SKM-1 treated with dmso at 0.1 percent for 144 hours (cell line): ENCODE results near the gene CSK.
"Not testable (repeated sequence)": the region's sequence is repeated elsewhere in the genome, so short reads cannot be mapped to it uniquely, and the experiment has no call there.

ENCODE experiments used
- DNase-seq: peaks from one replicate; lab custom pipeline; 2025; ENCODE audit not compliant: unreplicated experiment; lab: John Stamatoyannopoulos, UW

Gene CSK

DNA sequence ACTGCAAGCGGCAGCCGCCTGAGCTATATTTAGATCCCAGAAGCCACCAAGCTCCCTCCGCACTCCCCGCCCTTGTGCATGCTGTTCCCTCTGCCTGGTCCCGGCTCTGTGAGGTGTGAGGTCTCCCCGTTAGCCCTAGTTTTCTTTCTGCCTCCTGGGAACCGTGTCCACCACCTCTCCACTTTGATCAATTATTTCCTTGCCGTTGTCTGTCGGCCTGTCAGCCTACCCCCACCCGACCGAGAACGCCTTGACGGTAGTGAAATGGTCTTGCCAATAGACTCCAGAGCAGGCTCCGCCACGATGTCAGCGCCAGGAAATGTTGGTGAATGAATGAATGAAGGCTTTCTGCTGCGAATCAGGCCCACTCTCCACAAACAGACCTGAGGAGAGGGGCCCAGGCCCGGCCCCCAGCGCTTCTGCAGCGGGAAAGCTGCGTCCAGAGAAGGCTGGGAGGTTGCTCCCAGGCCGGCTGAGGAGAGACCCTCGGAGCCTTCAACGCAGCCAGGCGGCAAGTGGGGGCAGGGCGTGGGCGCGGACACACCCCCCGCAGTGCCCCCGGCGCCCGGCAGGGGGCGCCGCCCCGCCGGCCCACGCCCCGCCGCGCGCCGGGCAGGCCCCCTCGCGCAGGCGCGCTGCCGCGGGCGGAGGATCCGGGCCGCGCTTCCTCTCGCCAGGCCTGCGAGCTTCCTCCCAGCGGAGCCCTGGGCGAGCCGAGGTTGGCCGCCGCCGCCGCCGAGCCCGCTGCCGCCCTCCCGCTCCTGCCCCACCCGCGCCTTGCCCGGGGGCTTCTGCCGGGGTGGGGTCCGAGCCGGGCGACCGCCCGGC is at the start of gene CSK:
Gene CSK (plus strand): TSS at position 650 of the 828 bp plus-strand sequence. CDS start 16,218 bp downstream, outside the sequence.
- peak; percentile 67 for DNase-seq

DNA sequence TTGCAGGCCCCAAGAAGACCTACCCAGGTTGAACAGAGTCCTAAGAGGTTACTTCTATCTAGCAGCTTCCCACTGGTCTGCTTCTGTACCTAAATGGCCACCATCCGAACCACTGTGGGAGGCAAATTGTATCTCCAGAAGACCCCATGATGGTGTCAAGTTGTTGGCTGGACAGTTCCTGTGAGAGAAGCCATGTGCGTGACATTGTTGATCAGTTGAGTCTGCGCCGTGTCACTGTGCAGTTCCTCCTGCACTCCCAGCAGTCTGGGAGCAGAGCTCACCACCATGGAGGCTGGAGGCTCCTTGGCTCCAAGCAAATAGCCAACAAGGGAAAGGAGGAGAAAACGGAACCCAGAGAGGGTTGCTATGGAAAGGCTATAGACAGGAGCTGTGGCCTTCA is 49.0 kb upstream of the CSK start:
- DNase-seq, result no peak

DNA sequence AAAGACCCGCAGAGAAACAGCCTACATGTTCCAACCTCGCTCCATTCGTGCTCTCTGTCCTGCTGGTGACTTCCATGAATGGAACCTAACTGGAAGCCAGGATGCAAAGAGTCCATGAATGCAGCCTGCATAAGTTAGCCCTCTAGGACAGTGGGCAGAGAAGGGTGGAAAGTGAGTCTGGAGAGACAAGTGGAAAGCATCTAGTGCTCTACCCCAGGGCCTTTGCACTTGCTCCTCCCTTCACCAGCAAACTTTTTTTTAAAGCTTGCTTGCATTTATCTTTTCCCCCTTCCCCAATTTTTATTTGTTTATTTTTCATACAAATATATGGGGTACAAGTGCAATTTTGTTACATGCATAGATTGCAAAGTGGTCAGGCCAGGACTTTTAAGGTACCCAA is 48.6 kb upstream of the CSK start:
- no peak for DNase-seq

DNA sequence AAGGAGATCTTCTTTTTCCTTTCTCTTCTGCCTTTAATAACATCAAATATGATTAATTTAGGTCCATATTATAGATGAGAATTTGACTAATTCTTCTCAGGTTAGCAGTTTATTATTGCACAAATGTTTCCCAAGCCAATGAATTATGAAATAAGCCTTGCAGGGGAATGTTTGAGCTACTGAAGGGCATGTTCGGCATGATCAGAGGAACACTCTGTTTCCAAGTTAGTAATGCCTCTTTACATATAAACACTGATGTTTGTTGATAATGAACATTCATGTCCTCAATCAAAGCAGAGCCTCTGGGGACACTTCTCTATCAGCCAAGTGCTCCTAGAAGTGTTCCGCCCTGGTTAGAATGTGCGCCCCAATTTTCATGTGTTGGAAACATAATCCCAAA is 46.6 kb upstream of the CSK start:
- no peak for DNase-seq

DNA sequence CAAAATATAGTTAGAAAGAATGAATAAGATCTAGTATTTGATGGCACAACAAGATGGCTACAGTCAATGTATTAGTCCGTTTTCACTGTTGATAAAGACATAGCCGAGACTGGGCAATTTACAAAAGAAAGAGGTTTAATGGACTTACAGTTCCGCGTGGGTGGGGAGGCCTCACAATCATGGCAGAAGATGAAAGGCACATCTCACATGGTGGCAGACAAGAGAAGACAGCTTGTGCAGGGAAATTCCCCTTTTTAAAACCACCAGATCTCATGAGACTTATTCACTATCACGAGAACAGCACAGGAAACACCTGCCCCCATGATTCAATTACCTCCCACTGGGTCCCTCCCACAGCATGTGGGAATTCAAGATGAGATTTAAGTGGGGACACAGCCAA is 43.6 kb upstream of the CSK start:
- DNase-seq, result not testable (repeated sequence)

DNA sequence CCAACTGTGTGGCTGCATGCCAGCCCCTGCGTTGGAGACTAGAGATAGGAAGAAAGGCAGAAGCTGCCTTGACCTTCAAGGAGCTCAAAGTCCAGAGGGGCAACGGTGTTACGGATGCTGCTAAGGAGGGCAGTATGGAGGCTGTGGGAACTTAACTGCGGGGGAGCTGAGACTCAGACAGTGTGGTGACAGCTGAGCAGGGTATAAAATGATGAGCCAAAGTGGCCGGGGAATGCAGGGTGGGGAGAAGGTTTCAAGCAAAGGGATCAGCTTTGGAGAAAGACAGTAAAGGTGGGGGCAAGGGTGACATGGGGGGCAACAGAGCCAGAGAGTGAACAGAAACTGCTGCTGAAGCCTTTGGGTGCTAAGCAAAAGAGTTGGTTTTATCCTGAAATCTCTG is 39.5 kb upstream of the CSK start:
- DNase-seq, result no peak

DNA sequence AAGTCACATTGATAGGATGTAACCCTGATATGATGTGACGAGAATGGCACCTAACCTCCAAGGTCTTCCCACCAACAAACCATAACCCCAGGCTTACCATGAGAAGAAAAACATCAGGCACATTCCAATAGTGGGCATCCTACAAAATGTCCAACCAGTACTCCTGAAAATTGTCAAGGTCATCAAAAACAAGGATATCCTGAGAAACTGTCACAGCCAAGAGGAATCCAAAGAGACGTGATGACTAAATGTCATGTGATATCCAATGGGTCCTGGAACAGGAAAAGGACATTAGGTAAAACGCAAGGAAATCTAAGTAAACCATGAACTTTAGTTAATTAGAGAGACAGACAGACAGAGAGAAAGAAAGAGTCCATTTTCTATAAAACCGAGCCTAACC is 35.5 kb upstream of the CSK start:
- DNase-seq, result no peak

DNA sequence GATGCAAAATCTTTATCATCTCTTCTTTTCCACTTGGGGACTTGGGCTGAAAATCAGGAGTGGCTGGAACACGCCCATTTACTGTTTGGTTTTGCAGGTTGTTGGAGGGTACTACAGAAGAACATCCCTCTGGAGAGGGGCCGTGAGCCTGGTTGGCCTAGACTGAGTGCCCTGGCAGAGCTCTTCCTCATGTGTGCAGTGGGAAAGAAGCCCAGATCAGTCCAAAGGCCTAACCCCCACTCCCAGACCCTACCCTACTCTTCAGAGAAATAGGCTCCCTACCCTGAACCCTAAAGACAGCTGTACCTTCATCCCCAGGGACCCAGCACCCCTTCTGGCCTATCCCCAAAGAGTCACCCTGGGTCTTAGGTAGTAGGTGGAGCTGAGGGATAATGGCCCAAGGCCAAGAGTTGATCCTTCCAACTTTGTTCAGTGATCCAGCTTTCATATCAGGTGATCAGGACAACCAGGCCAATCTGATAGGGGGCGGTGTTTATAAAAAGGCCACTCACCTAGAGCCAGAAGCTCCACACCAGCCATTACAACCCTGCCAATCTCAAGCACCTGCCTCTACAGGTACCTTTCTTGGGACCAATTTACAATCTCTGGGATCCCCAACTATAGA is 33.4 kb upstream of the CSK start, which contains the start of gene CYP1A2:
Gene CYP1A2 (plus strand): TSS at position 524 of the 625 bp plus-strand sequence. CDS start 894 bp downstream, outside the sequence.
- DNase-seq, result no peak

DNA sequence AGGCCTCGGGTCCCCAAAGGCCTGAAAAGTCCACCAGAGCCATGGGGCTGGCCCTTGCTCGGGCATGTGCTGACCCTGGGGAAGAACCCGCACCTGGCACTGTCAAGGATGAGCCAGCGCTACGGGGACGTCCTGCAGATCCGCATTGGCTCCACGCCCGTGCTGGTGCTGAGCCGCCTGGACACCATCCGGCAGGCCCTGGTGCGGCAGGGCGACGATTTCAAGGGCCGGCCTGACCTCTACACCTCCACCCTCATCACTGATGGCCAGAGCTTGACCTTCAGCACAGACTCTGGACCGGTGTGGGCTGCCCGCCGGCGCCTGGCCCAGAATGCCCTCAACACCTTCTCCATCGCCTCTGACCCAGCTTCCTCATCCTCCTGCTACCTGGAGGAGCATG is 32.0 kb upstream of the CSK start:
- DNase-seq, result no peak

DNA sequence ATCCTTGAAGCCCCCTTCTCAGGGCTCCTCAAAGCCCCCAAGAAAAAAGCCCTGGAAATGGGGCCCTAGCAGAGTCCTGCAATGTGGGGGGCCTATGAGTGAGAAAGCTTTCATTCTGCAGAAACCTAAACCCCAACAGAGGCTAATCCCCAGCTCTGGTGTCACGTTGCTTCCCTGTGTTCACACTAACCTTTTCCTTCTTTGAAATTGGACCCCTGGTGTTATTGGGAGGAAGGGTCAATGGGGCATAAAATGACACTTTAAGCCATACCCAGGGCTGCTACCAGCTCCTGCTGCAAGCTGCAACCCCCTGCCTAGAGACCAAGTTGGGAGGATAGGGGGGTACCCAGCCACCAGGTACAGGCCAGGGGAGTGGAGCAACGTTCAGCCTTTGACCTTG is 31.1 kb upstream of the CSK start:
- no peak for DNase-seq

DNA sequence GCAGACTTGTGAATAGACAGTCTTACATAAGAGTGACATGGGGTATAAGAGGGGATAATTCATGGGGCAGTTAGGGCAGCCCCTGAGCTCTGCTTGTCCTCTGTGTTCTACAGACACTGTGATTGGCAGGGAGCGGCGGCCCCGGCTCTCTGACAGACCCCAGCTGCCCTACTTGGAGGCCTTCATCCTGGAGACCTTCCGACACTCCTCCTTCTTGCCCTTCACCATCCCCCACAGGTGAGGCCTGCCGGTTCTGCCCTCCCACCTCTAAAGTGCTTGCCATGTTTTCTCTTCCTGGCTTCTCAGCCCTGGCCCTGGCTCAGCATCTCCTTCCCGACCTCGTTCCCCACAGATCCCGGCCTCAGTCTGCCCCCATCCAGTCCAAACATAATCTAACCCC is 29.9 kb upstream of the CSK start:
- DNase-seq, result no peak

DNA sequence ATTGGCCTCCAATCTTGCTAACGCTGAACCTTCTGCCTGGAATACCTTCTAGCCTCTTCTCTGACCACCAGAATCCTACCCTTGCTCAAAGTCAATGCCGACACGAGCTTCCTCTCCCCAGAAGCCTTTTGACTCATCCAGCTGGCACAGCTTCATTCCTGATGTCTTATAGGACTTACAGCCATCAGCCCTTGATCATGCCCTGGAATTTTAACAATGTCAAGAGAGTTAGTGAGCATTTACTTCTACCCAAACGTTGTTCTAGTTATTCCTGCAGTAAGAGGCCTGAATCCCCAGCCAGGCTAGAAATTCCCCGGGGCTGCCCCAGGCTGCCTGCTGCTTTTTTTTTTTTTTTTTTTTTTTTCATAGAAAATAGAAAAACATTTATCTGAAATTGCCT is 29.3 kb upstream of the CSK start:
- no peak for DNase-seq

DNA sequence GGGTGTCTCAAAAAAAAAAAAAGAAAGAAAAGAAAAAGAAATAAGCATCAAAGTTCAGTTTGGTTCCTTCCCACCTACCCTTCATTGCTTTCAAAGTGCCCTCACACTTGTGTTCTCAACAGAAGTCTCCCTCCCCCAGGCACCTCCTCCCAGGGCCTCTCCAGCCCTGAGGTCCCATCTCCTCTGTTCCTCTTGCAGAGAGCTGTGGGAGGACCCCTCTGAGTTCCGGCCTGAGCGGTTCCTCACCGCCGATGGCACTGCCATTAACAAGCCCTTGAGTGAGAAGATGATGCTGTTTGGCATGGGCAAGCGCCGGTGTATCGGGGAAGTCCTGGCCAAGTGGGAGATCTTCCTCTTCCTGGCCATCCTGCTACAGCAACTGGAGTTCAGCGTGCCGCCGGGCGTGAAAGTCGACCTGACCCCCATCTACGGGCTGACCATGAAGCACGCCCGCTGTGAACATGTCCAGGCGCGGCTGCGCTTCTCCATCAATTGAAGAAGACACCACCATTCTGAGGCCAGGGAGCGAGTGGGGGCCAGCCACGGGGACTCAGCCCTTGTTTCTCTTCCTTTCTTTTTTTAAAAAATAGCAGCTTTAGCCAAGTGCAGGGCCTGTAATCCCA is 27.2 kb upstream of the CSK start:
- no peak for DNase-seq

DNA sequence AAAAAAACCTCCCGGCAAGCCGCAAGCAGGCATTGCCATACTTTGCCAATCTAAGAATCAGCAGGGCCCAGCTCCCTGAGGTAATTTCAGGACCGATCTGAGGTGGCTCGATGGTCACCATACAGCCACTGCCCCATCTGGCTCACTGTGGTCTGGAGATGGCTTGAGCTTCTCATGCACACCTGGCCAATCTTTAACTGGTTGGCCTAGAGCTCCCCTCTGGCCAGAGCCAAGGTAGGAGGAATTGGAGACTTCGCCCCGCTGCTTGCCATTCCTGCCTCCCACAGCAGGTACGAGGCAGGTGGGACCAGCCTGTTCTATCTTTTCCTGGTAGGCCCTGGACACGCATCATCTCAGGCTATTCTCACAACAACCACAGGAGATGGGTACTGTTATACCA is 23.1 kb upstream of the CSK start:
- DNase-seq, result no peak

DNA sequence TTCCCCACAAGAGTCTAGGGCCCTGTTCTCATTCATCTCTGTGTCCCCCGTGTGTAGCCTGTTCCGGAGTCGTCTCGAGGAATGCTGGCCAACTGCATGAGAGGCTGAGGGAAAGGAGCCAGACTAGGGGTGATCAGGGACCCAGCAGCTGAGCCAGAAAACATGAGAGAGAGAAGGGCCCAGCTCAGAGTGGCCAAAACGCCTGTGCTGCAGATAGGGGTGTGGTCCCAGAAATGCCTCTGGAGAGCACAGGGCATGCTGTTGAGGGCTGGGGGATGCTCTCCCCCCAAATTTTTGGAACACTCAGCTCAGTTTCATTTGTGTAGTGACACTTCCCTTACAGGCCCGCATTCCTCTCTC is 19.1 kb upstream of the CSK start:
- DNase-seq, result no peak

DNA sequence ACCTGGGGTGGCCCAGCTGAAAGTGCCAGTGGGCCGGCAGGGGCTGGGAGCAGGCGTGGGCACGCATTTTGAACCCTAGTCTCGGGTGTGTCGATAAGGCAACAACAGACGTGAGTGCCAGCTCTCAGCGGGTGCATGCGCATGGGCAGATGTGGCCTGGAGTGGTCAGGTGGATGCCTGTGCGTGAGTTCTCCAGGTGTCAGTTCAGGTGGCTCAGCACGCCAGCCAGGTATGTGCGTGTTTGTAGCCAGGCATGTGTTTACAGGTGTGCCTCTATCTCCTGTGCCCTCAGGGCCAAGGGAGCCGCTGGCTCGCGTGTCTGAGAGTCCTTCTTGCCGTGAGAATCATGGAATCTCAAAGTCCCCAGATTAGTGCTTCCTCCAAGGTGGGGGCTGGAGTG is 18.5 kb upstream of the CSK start:
- DNase-seq, result no peak

DNA sequence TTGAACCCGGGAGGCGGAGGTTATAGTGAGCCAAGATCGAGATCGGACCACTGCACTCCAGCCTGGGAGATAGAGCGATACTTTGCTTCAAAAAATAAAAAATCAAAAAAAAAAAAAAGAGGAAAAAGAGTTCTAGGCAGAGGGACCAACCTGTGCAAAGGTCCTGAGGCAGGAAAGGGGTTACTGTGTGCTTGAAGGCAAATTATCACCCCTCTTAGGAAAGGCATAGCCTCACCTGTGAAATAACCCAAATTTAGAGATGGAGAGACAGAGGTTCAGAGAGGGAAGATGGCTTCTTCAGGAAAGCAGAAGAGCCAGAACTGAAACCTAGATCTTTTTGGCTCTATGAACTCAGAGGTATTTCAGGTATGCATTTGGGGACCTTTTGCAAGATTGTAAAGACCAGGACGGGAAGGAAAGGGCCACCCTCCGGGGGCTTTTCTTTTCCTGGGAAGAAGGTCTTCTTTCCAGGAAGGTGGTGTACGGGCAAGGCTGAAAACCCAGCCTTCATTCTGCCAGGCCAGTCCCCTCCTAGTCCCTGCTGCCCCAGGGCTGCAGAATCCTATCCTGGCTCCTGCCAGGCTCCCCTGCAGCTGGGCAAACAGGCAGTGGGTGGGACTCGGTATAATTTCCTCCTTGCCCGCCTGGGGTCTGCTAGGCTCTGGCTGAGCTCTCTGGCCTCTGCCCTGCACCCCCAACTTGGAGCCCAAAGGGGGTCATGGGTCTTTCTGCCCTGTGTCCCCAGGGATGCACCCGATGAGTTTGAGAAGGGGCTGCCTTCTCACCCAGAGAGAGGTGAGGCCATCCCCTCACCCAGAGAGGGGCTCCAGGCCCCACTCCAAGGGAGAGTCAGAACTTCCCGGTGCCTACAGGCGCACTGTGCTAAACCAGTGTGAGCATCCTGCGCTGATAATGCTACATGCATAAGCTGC is 14.4 kb upstream of the CSK start:
- DNase-seq, result no peak

DNA sequence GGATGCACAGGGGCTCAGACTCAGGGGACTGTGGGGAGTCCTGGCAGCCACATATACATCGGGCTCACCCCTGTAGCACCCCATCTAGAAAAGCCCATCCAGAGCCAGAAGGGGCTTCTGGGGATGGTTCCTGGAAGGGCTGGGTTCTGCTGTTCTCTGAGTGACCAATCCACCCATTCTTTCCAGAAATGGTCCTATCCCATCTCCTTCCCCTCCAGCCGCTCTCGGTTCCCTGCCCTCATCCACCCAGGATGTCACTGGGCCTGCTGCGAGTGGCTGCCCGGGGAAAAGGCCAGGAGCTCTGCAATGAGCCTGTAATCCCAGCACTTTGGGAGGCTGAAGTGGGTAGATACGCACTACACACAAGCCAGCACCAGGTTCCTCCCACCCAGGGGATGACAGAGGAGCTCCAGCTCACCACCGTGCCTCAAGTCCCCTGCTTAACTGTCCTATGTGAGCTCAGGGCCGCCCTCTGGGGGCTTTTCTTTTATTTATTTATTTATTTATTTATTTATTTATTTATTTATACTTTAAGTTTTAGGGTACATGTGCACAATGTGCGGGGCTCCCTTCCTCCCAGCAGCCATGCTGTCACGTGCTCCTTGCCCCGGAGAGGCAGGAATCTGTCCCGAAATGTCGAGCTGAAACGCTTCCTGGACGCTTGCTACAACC is 13.6 kb upstream of the CSK start:
- no peak for DNase-seq

DNA sequence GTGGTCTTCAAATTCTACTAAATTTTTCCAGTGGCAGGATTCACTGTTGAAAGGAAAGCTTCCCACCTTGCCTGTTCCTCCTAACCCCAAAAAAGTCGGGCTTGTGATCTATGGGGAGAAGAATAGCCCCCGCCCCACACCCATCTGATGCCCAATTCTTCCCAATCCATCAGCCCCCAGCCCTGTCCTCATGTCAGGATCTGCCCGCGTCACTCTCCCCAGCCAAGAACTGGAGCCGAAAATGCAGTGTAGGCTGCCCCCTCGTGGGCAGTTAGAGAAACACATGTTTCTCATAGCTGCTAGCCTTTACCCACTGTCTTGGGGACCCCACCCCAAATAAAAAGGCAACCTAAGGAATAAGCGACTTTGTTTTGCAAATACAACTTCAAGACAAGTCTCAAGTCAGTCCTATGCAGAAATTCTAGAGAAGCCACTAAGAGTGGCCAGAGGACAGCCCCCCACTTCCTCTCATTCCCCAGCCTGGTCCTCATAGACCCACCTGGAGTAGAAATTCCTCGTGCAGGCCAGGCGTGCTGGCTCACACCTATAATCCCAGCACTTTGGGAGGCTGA is 13.0 kb upstream of the CSK start:
- peak; percentile 49 for DNase-seq

DNA sequence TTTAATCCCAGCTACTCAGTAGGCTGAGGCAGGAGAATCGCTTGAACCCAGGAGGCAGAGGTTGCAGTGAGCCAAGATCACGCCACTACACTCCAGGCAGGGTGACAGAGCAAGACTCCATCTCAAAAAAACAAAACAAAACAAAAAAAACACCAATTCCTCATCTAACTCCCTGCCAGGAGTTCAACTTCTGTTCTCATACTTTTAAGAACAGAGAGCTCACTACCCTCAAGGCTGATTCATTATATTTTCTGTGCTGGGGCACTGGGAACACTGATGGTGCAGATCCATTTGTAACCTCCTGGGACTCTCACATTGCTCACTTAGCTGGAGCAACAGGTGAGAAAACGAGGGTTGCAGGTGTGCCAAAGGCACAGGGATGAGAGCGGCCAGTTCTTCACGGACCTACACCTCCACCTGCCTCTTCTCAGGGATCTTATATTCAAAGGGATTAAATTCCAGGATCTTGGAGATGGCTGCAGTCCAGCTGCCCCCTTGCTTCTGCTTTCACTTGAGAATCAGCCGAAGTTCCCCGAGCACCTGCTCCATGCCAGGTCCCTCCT is 12.3 kb upstream of the CSK start:
- no peak for DNase-seq
